Measurements from ENCODE around the gene CYP2R1.
"Not testable (repeated sequence)": the region's sequence is repeated elsewhere in the genome, so short reads cannot be mapped to it uniquely, and the experiment has no call there.

CYP2R1 gene

GRCh38 chr11:14892577-14892976, 546 bp upstream of the CYP2R1 start:
- DNase-seq (ENCODE audit: low read depth, low spot score), result no peak

GRCh38 chr11:14891143-14892035, 642 bp downstream of the CYP2R1 start:
- DNase-seq (ENCODE audit: low read depth, low spot score), result peak; percentile 83

GRCh38 chr11:14886513-14886912, 5.5 kb downstream of the CYP2R1 start:
- DNase-seq (ENCODE audit: low read depth, low spot score), result no peak

GRCh38 chr11:14884667-14885273, 7.3 kb downstream of the CYP2R1 start:
- DNase-seq (ENCODE audit: low read depth, low spot score), result no peak

GRCh38 chr11:14883683-14884082, 8.3 kb downstream of the CYP2R1 start:
- not testable (repeated sequence) for DNase-seq (ENCODE audit: low read depth, low spot score)

- DNase-seq (ENCODE audit: low read depth, low spot score), result no peak
Observed at GRCh38 chr11:14882196-14882595, 9.8 kb downstream of the CYP2R1 start.

- DNase-seq (ENCODE audit: low read depth, low spot score), result no peak
Observed at GRCh38 chr11:14881576-14882193, 10.3 kb downstream of the CYP2R1 start.

GRCh38 chr11:14875163-14875562, 16.9 kb downstream of the CYP2R1 start:
- DNase-seq (ENCODE audit: low read depth, low spot score), result no peak

GRCh38 chr11:14873632-14874031, 18.4 kb downstream of the CYP2R1 start:
- DNase-seq (ENCODE audit: low read depth, low spot score), result no peak

GRCh38 chr11:14872032-14872431, 20.0 kb downstream of the CYP2R1 start:
- no peak for DNase-seq (ENCODE audit: low read depth, low spot score)

- not testable (repeated sequence) for DNase-seq (ENCODE audit: low read depth, low spot score)
Observed at GRCh38 chr11:14863775-14864174, 28.3 kb downstream of the CYP2R1 start.

- DNase-seq (ENCODE audit: low read depth, low spot score), result no peak
Observed at GRCh38 chr11:14861680-14862079, 30.4 kb downstream of the CYP2R1 start.

- no peak for DNase-seq (ENCODE audit: low read depth, low spot score)
Observed at GRCh38 chr11:14860511-14860910, 31.5 kb downstream of the CYP2R1 start.

- DNase-seq (ENCODE audit: low read depth, low spot score), result no peak
Observed at GRCh38 chr11:14858404-14858803, 33.6 kb downstream of the CYP2R1 start.

GRCh38 chr11:14857621-14858020, 34.4 kb downstream of the CYP2R1 start:
- no peak for DNase-seq (ENCODE audit: low read depth, low spot score)

- DNase-seq (ENCODE audit: low read depth, low spot score), result no peak
Observed at GRCh38 chr11:14855890-14856289, 36.1 kb downstream of the CYP2R1 start.

GRCh38 chr11:14854057-14854456, 38.0 kb downstream of the CYP2R1 start:
- DNase-seq (ENCODE audit: low read depth, low spot score), result no peak

GRCh38 chr11:14852571-14853177, 39.4 kb downstream of the CYP2R1 start:
- no peak for DNase-seq (ENCODE audit: low read depth, low spot score)

GRCh38 chr11:14842002-14842401, 50.0 kb downstream of the CYP2R1 start:
- no peak for DNase-seq (ENCODE audit: low read depth, low spot score)

GRCh38 chr11:14835496-14836492, 56.2 kb downstream of the CYP2R1 start:
- no peak for DNase-seq (ENCODE audit: low read depth, low spot score)

Data from brain pericyte (primary cell).